Measurements from ENCODE around the gene DARS1. TPM values are rescaled to one million over a fixed set of nuclear protein-coding genes. Genes with fewer than 3 reads are reported as not detected.

Gene DARS1
- total and polyA plus RNA-seq, 9 donors: 55.2 to 79.5 (median 69.7) TPM

GRCh38 chr2:135986507-135986906, 1.1 kb upstream of the DARS1 start:
- Histone ChIP-seq H3K27me3 (no peaks in the 10 kb centered on the region), H3K4me3 (no peak overlapping the region), H3K27ac (no peak overlapping the region), H3K4me1 (ENCODE audit: insufficient read depth) (no peaks in the 10 kb centered on the region), H3K9me3 (no peaks in the 10 kb centered on the region), H3K36me3 (no peaks in the 10 kb centered on the region)
- intact Hi-C loops (cut with DNase I): loop anchor here in 2 of 4 donors (5.0 to 10.0 kb wide), 2 partner anchors 112 to 244 kb away; partner anchors contain the start of genes MCM6 (in 1 of the 2) and UBXN4 (in 1 of the 2)
- 96 to 99% (median 97%) methylated on average over 5 of the region's 5 CpGs for WGBS, 3 donors
- no peak for TF ChIP-seq CTCF (IDR thresholded peaks at IDR 0.05)
- no peak for TF ChIP-seq POLR2A (IDR thresholded peaks at IDR 0.05)
- no peak for TF ChIP-seq EP300 (IDR thresholded peaks at IDR 0.05)
- DNase-seq: no peak

- peak overlapping the region in 1 of 2 donors; percentile 88 for H3K27ac ChIP-seq
- no peaks in the 10 kb centered on the region for H3K36me3 ChIP-seq
- H3K27me3 ChIP-seq: no peaks in the 10 kb centered on the region
- H3K9me3 ChIP-seq: no peaks in the 10 kb centered on the region
- TF ChIP-seq CTCF (IDR thresholded peaks at IDR 0.05) (no peak), POLR2A (IDR thresholded peaks at IDR 0.05) (no peak), EP300 (IDR thresholded peaks at IDR 0.05) (no peak)
- H3K4me3 ChIP-seq: peak overlapping the region; percentile 98
- DNase-seq: no peak
- intact Hi-C loops (cut with DNase I): loop anchor here in 2 of 4 donors (5.0 to 10.0 kb wide), 2 partner anchors 111 to 244 kb away; partner anchors contain the start of genes MCM6 (in 1 of the 2) and UBXN4 (in 1 of the 2)
- WGBS, 3 donors: 21 to 23% (median 22%) methylated on average over 19 of the region's 19 CpGs
- no peaks in the 10 kb centered on the region for H3K4me1 ChIP-seq (ENCODE audit: insufficient read depth)
Observed at GRCh38 chr2:135985826-135986393, 484 bp upstream of the DARS1 start.

- TF ChIP-seq CTCF (IDR thresholded peaks at IDR 0.05) (no peak), POLR2A (IDR thresholded peaks at IDR 0.05) (no peak), EP300 (IDR thresholded peaks at IDR 0.05) (no peak)
- no peaks in the 10 kb centered on the region for H3K36me3 ChIP-seq
- H3K4me3 ChIP-seq: peak overlapping the region; percentile 98
- no peaks in the 10 kb centered on the region for H3K4me1 ChIP-seq (ENCODE audit: insufficient read depth)
- H3K9me3 ChIP-seq: no peaks in the 10 kb centered on the region
- H3K27ac ChIP-seq: peak overlapping the region in 1 of 2 donors; percentile 88
- intact Hi-C loops (cut with DNase I): loop anchor here in 2 of 4 donors (5.0 to 10.0 kb wide), 2 partner anchors 110 to 242 kb away; partner anchors contain the start of genes MCM6 (in 1 of the 2) and UBXN4 (in 1 of the 2)
- WGBS, 3 donors: 11 to 13% (median 11%) methylated on average over 6 of the region's 6 CpGs
- DNase-seq: no peak
- H3K27me3 ChIP-seq: no peaks in the 10 kb centered on the region
Observed at GRCh38 chr2:135984199-135985017, 1.0 kb downstream of the DARS1 start.

- Histone ChIP-seq H3K27ac (no peak overlapping the region), H3K27me3 (no peaks in the 10 kb centered on the region), H3K4me1 (ENCODE audit: insufficient read depth) (no peaks in the 10 kb centered on the region), H3K9me3 (no peaks in the 10 kb centered on the region), H3K4me3 (no peak overlapping the region), H3K36me3 (peaks cover 2% of the 10 kb centered on the region)
- WGBS, 3 donors: 88 to 91% (median 90%) methylated on average over 5 of the region's 5 CpGs
- DNase-seq: no peak
- TF ChIP-seq POLR2A (IDR thresholded peaks at IDR 0.05): no peak
- TF ChIP-seq EP300 (IDR thresholded peaks at IDR 0.05): no peak
- TF ChIP-seq CTCF (IDR thresholded peaks at IDR 0.05): no peak
- intact Hi-C loops (cut with DNase I): loop anchor here in 1 of 4 donors (10.0 kb wide), 1 partner anchor 106 kb away; the partner anchor contains the start of gene MCM6
Observed at GRCh38 chr2:135980434-135981079, 4.9 kb downstream of the DARS1 start.
